Measurements from ENCODE around the gene NR3C1.

The NR3C1 gene

DNA sequence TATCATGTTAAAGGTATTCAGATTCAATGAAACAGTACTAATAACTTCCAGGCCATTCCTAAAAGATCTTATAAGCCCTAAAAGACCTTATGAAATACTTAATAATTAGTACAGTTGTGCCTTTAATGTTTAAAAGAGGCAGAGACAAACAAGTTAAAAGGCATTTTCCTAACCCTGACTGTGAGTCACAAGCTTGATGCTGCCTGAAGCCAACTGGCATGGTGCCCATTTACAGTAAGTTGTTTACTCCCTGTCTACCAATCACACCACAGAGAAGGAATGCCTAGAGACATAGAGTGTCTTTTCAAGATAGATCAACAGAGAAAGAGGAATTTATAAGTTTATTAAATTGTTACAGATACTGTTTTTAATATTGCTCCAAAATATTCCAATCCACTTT lies 47.8 kb downstream of the NR3C1 start:
- Histone ChIP-seq H3K9me3 (ENCODE audit: control extremely low read depth in 1 of 5, control insufficient read depth in 4 of 5, insufficient read depth in 2 of 5, low read depth in 1 of 5, low read length in 4 of 5) (no peaks in the 10 kb centered on the region), H3K27me3 (replicated peaks in 2 of 5; ENCODE audit: control insufficient read depth in 4 of 5, insufficient read depth in 5 of 5, low read length in 4 of 5) (no peaks in the 10 kb centered on the region), H3K27ac (ENCODE audit: insufficient read depth in 1 of 2, low read depth in 1 of 2, low read length in 2 of 2, poor library complexity in 1 of 2, severe bottlenecking in 2 of 2) (peak overlapping the region in 1 of 2 experiments; percentile 26), H3K4me1 (ENCODE audit: control extremely low read depth in 1 of 4, control insufficient read depth in 4 of 4, insufficient read depth in 4 of 4, low read length in 3 of 4) (peaks cover 10 to 46% (median 17%) of the 10 kb centered on the region in 4 experiments), H3K36me3 (ENCODE audit: control insufficient read depth in 4 of 4, insufficient read depth in 4 of 4, low read length in 3 of 4) (no peaks in the 10 kb centered on the region), H3K4me3 (ENCODE audit: control insufficient read depth in 1 of 7, extremely low read depth in 1 of 7, insufficient read depth in 4 of 7, low read depth in 2 of 7, low read length in 6 of 7) (no peak overlapping the region)
- DNase-seq, result peak; percentile 79 to 93 (median 92)
- ChIA-PET POLR2A (no interaction called here), CTCF (interaction anchor here (1.2 to 1.7 kb wide), 2 partner anchors 8 to 20 kb away, joined by 3 to 4 read pairs; no protein-coding TSS in a partner anchor)

DNA sequence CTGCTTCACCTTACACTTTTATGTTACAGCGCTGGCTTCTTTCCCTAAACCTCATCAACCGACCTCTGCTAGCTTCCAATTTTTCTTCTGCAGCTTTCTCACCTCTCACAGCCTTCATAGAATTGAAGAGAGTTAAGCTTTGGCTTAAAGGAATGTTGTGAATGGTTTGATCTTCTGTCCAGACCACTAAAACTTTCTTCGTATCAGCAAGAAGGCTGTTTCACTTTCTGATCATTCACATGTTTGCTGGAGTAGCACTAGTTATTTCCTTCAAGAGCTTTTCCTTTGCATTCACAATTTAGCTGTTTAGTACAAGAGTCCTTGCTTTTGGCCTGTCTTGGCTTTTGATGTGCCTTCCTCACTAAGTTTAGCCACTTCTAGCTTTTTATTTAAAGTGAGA lies 49.5 kb downstream of the NR3C1 start:
- Histone ChIP-seq H3K4me3 (ENCODE audit: control insufficient read depth in 1 of 7, extremely low read depth in 1 of 7, insufficient read depth in 4 of 7, low read depth in 2 of 7, low read length in 6 of 7) (peak overlapping the region in 4 of 7 experiments; percentile 43 to 72 (median 60)), H3K9me3 (ENCODE audit: control extremely low read depth in 1 of 5, control insufficient read depth in 4 of 5, insufficient read depth in 2 of 5, low read depth in 1 of 5, low read length in 4 of 5) (no peaks in the 10 kb centered on the region), H3K27me3 (replicated peaks in 2 of 5; ENCODE audit: control insufficient read depth in 4 of 5, insufficient read depth in 5 of 5, low read length in 4 of 5) (no peaks in the 10 kb centered on the region), H3K36me3 (ENCODE audit: control insufficient read depth in 4 of 4, insufficient read depth in 4 of 4, low read length in 3 of 4) (no peaks in the 10 kb centered on the region), H3K4me1 (ENCODE audit: control extremely low read depth in 1 of 4, control insufficient read depth in 4 of 4, insufficient read depth in 4 of 4, low read length in 3 of 4) (peaks cover 15 to 52% (median 20%) of the 10 kb centered on the region in 4 experiments), H3K27ac (ENCODE audit: insufficient read depth in 1 of 2, low read depth in 1 of 2, low read length in 2 of 2, poor library complexity in 1 of 2, severe bottlenecking in 2 of 2) (peak overlapping the region; percentile 51 to 75)
- peak; percentile 10 to 36 (median 27) for DNase-seq
- POLR2A ChIA-PET, result no interaction called here
- CTCF ChIA-PET, result interaction anchor here (0.6 to 1.2 kb wide), 5 partner anchors 8 to 50 kb away, joined by 3 to 4 read pairs (median 3); partner anchors contain the start of gene NR3C1
- no CpG with 5 or more reads among the region's 3 CpGs for WGBS (ENCODE audit: insufficient coverage)

DNA sequence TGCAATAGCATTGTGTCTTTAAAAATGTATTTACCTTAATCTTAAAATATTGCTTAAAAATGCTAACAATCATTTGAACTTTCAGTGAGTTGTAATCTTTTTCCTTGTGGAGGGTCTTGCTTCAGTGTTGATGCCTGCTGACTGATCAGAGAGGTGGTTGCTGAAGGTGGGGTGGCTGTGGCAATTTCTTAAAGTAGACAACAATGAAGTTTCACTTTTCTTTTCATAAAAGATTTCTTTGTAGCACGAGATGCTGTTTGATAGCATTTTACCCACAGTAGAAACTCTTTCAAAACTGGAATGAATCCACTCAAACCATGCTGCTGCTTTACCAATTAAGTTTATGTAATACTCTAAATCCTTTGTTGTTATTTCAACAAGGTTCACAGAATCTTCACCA lies 50.8 kb downstream of the NR3C1 start:
- CTCF ChIA-PET, result no interaction called here
- no peak overlapping the region for H3K27ac ChIP-seq (ENCODE audit: insufficient read depth in 1 of 2, low read depth in 1 of 2, low read length in 2 of 2, poor library complexity in 1 of 2, severe bottlenecking in 2 of 2)

DNA sequence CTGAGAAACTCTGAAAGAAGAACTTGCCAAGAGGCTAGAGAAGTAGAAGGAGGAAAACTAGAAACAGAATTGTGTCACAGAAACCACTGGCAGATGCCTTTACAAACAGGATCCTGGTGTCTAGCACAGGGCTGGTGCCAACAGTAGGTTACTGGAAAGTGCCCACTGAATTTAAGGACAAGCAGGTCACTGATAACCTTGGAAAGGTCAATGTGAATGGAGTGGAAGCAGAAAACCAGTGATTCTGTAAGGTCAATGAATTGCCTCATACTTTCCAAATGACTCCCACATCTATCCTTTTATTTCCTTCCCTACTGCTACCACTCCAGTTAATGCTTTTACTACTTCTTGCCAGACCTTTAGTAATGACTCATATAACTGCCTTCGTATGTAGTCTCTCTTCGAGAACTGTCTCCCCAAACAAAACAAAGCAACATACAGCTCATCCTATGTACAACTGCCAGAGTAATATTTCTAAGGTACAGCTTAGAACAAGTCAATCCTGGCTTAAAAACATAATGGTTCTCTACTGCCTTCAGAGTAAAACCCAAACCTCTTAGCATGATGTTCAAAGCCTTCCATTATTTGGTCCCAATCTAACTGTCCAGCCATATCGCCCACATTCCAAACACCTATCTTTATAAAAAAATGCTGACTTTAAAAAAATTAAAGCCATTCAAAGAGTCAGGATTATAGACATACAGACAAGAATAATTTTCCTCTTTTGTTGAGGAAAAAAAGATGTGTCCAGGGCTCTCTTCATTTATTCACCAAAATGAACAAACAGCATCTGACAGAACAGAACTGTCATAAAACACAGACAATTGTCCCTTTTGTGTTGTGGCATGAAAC lies 52.5 kb downstream of the NR3C1 start:
- peak in 1 of 3 donors; percentile 43 for DNase-seq
- H3K4me1 ChIP-seq (ENCODE audit: control extremely low read depth in 1 of 4, control insufficient read depth in 4 of 4, insufficient read depth in 4 of 4, low read length in 3 of 4), result peaks cover 12 to 52% (median 22%) of the 10 kb centered on the region in 4 experiments
- H3K27me3 ChIP-seq (replicated peaks in 2 of 5; ENCODE audit: control insufficient read depth in 4 of 5, insufficient read depth in 5 of 5, low read length in 4 of 5), result no peaks in the 10 kb centered on the region
- no peak overlapping the region for H3K4me3 ChIP-seq (ENCODE audit: control insufficient read depth in 1 of 7, extremely low read depth in 1 of 7, insufficient read depth in 4 of 7, low read depth in 2 of 7, low read length in 6 of 7)
- WGBS (ENCODE audit: insufficient coverage), result 100% methylated on average over 2 of the region's 3 CpGs
- H3K9me3 ChIP-seq (ENCODE audit: control extremely low read depth in 1 of 5, control insufficient read depth in 4 of 5, insufficient read depth in 2 of 5, low read depth in 1 of 5, low read length in 4 of 5), result no peaks in the 10 kb centered on the region
- POLR2A ChIA-PET, result no interaction called here
- CTCF ChIA-PET, result interaction anchor here (1.0 to 1.7 kb wide), 4 partner anchors 9 to 125 kb away, joined by 3 to 6 read pairs (median 4); no protein-coding TSS in a partner anchor
- H3K27ac ChIP-seq (ENCODE audit: insufficient read depth in 1 of 2, low read depth in 1 of 2, low read length in 2 of 2, poor library complexity in 1 of 2, severe bottlenecking in 2 of 2), result no peak overlapping the region
- no peaks in the 10 kb centered on the region for H3K36me3 ChIP-seq (ENCODE audit: control insufficient read depth in 4 of 4, insufficient read depth in 4 of 4, low read length in 3 of 4)

More for the DNA sequence above, 50.8 kb downstream of the NR3C1 start:
- peaks cover 15 to 55% (median 19%) of the 10 kb centered on the region in 4 experiments for H3K4me1 ChIP-seq (ENCODE audit: control extremely low read depth in 1 of 4, control insufficient read depth in 4 of 4, insufficient read depth in 4 of 4, low read length in 3 of 4)
- H3K9me3 ChIP-seq (ENCODE audit: control extremely low read depth in 1 of 5, control insufficient read depth in 4 of 5, insufficient read depth in 2 of 5, low read depth in 1 of 5, low read length in 4 of 5), result no peaks in the 10 kb centered on the region
- H3K36me3 ChIP-seq (ENCODE audit: control insufficient read depth in 4 of 4, insufficient read depth in 4 of 4, low read length in 3 of 4), result no peaks in the 10 kb centered on the region
- POLR2A ChIA-PET, result no interaction called here
- H3K27me3 ChIP-seq (replicated peaks in 2 of 5; ENCODE audit: control insufficient read depth in 4 of 5, insufficient read depth in 5 of 5, low read length in 4 of 5), result no peaks in the 10 kb centered on the region
- DNase-seq, result peak; percentile 13 to 69 (median 63)
- no CpG with 5 or more reads among the region's 1 CpG for WGBS (ENCODE audit: insufficient coverage)
- peak overlapping the region in 3 of 7 experiments; percentile 8 to 72 (median 28) for H3K4me3 ChIP-seq (ENCODE audit: control insufficient read depth in 1 of 7, extremely low read depth in 1 of 7, insufficient read depth in 4 of 7, low read depth in 2 of 7, low read length in 6 of 7)

DNA sequence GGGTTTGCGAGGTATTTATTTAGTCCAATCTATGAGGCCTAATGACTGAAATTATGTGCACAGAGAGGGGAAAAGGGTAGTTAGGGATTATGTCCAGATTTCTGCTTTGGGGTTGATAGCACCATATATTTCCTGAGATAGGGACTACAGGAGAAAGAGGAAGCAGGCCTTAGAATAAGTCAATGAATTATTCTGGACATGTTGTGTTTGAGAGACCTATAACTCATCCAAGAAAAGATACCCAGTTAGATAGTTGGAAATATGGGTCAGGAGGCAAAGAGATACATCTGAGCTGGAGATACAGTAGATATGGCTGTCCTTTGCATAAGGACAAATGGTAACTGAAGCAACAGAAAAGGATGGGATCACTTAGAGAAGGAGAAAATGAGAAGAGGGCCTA lies 53.1 kb downstream of the NR3C1 start:
- H3K4me3 ChIP-seq (ENCODE audit: control insufficient read depth in 1 of 7, extremely low read depth in 1 of 7, insufficient read depth in 4 of 7, low read depth in 2 of 7, low read length in 6 of 7), result no peak overlapping the region
- WGBS (ENCODE audit: insufficient coverage), result 33% methylated on average over 1 of the region's 1 CpG
- H3K27me3 ChIP-seq (replicated peaks in 2 of 5; ENCODE audit: control insufficient read depth in 4 of 5, insufficient read depth in 5 of 5, low read length in 4 of 5), result no peaks in the 10 kb centered on the region
- H3K36me3 ChIP-seq (ENCODE audit: control insufficient read depth in 4 of 4, insufficient read depth in 4 of 4, low read length in 3 of 4), result no peaks in the 10 kb centered on the region
- POLR2A ChIA-PET, result no interaction called here
- H3K27ac ChIP-seq (ENCODE audit: insufficient read depth in 1 of 2, low read depth in 1 of 2, low read length in 2 of 2, poor library complexity in 1 of 2, severe bottlenecking in 2 of 2), result no peak overlapping the region
- CTCF ChIA-PET, result interaction anchor here (1.0 to 1.7 kb wide), 4 partner anchors 10 to 124 kb away, joined by 4 to 6 read pairs (median 4); no protein-coding TSS in a partner anchor
- DNase-seq, result peak in 1 of 3 donors; percentile 33
- H3K4me1 ChIP-seq (ENCODE audit: control extremely low read depth in 1 of 4, control insufficient read depth in 4 of 4, insufficient read depth in 4 of 4, low read length in 3 of 4), result peaks cover 12 to 46% (median 22%) of the 10 kb centered on the region in 4 experiments
- no peaks in the 10 kb centered on the region for H3K9me3 ChIP-seq (ENCODE audit: control extremely low read depth in 1 of 5, control insufficient read depth in 4 of 5, insufficient read depth in 2 of 5, low read depth in 1 of 5, low read length in 4 of 5)

DNA sequence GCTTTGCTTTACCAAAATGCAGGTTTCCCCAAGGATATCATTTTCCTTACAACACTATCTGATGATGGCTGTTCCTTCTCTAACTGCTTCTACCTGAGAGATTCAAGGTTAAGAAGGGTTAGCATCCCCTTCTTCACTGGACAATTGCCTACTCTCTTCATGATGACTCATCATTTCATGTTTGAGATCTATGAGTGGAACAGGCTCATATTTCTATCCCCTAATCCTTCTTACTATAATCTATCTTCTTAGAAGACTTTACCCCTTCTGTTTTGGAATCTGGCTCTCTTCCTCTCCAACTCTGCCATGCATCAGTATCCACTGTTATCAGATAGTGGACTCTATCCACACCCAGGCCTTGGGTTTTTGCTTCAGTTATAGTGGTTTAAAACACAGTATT lies 54.3 kb downstream of the NR3C1 start:
- Histone ChIP-seq H3K36me3 (ENCODE audit: control insufficient read depth in 4 of 4, insufficient read depth in 4 of 4, low read length in 3 of 4) (peaks cover 0 to 3% (median 0%) of the 10 kb centered on the region in 4 experiments), H3K4me3 (ENCODE audit: control insufficient read depth in 1 of 7, extremely low read depth in 1 of 7, insufficient read depth in 4 of 7, low read depth in 2 of 7, low read length in 6 of 7) (no peak overlapping the region), H3K27me3 (replicated peaks in 2 of 5; ENCODE audit: control insufficient read depth in 4 of 5, insufficient read depth in 5 of 5, low read length in 4 of 5) (no peaks in the 10 kb centered on the region), H3K27ac (ENCODE audit: insufficient read depth in 1 of 2, low read depth in 1 of 2, low read length in 2 of 2, poor library complexity in 1 of 2, severe bottlenecking in 2 of 2) (no peak overlapping the region), H3K4me1 (ENCODE audit: control extremely low read depth in 1 of 4, control insufficient read depth in 4 of 4, insufficient read depth in 4 of 4, low read length in 3 of 4) (peaks cover 12 to 43% (median 21%) of the 10 kb centered on the region in 4 experiments), H3K9me3 (ENCODE audit: control extremely low read depth in 1 of 5, control insufficient read depth in 4 of 5, insufficient read depth in 2 of 5, low read depth in 1 of 5, low read length in 4 of 5) (no peaks in the 10 kb centered on the region)
- no peak for DNase-seq
- ChIA-PET CTCF (interaction anchor here (1.5 to 1.7 kb wide), 2 partner anchors 11 to 44 kb away, joined by 4 to 5 read pairs; no protein-coding TSS in a partner anchor), POLR2A (no interaction called here)
